LNCAP (cell line): ENCODE measurements around the gene NME8.

Source experiments
- CTCF ChIP-seq: fragments of 450-650 bp; IDR thresholded peaks from 2 replicates; pipeline ENCODE4 v1.5.1; 2017; ENCODE audit warnings: mild to moderate bottlenecking

Gene NME8

GRCh38 chr7:37918526-37918925 lies 70.1 kb downstream of the NME8 start:
- TF ChIP-seq CTCF = peak; percentile 26; the same call in 1 of the 2 replicates

GRCh38 chr7:37920305-37920848 lies 72.0 kb downstream of the NME8 start, which contains the start of gene EPDR1:
Gene EPDR1, plus strand, starts transcription at chr7:37920640. Its CDS starts 300 bp downstream, at chr7:37920940.
- peak; percentile 21; the same call in 1 of the 2 replicates for TF ChIP-seq CTCF

- TF ChIP-seq CTCF = 0 out of 2 replicates have a peak, but pooled peaks have one; percentile 7
Measured at GRCh38 chr7:37920849-37921805, 72.7 kb downstream of the NME8 start.

- TF ChIP-seq CTCF = no peak
Measured at GRCh38 chr7:37921876-37922275, 73.5 kb downstream of the NME8 start.

- TF ChIP-seq CTCF = no peak
Measured at GRCh38 chr7:37923996-37924395, 75.6 kb downstream of the NME8 start.

- TF ChIP-seq CTCF = no peak
Measured at GRCh38 chr7:37924491-37925041, 76.2 kb downstream of the NME8 start.

- TF ChIP-seq CTCF = no peak
Measured at GRCh38 chr7:37925620-37926019, 77.2 kb downstream of the NME8 start.
